HG03575 (cell line): ENCODE results near the gene AVPR2.

Source experiments
- ATAC-seq: cut with Tn5 transposase; IDR thresholded peaks from one replicate; pipeline ENCODE4 v1.9.1; 2021; ENCODE audit not compliant: unreplicated experiment, insufficient number of reproducible peaks, low FRiP score; ENCODE audit errors: extremely low read depth

Gene AVPR2

GRCh38 chrX:153870288-153870690, 34.2 kb upstream of the AVPR2 start:
- no peak for ATAC-seq

GRCh38 chrX:153870791-153871360, 33.6 kb upstream of the AVPR2 start:
- no peak for ATAC-seq

GRCh38 chrX:153871451-153871850, 33.0 kb upstream of the AVPR2 start:
- no peak for ATAC-seq

GRCh38 chrX:153871946-153872878, 32.3 kb upstream of the AVPR2 start:
- ATAC-seq = no peak

- ATAC-seq = no peak
These were observed 31.0 kb upstream of the AVPR2 start for GRCh38 chrX:153873282-153874084.

GRCh38 chrX:153874085-153874365, 30.4 kb upstream of the AVPR2 start:
- ATAC-seq = no peak

- no peak for ATAC-seq
These were observed 29.9 kb upstream of the AVPR2 start for GRCh38 chrX:153874366-153875125.

GRCh38 chrX:153875391-153876111, 28.9 kb upstream of the AVPR2 start:
- ATAC-seq = no peak

GRCh38 chrX:153876112-153876491, 28.4 kb upstream of the AVPR2 start:
- ATAC-seq = no peak

GRCh38 chrX:153877571-153878261, 26.8 kb upstream of the AVPR2 start:
- no peak for ATAC-seq

GRCh38 chrX:153878345-153878744, 26.1 kb upstream of the AVPR2 start:
- no peak for ATAC-seq

- no peak for ATAC-seq
These were observed 25.4 kb upstream of the AVPR2 start for GRCh38 chrX:153878969-153879653.

- ATAC-seq = no peak
These were observed 24.6 kb upstream of the AVPR2 start for GRCh38 chrX:153879741-153880439.

GRCh38 chrX:153880440-153880815, 24.0 kb upstream of the AVPR2 start:
- ATAC-seq = no peak

GRCh38 chrX:153881281-153881680, 23.2 kb upstream of the AVPR2 start:
- ATAC-seq = no peak

GRCh38 chrX:153882086-153882498, 22.4 kb upstream of the AVPR2 start:
- no peak for ATAC-seq

GRCh38 chrX:153882557-153882956, 21.9 kb upstream of the AVPR2 start:
- no peak for ATAC-seq
